GM12874 (cell line): ENCODE data around the gene ADGRB3.

ENCODE experiments used
- CTCF ChIP-seq: IDR thresholded peaks from 2 replicates; pipeline ENCODE4 v1.5.1; 2011; ENCODE audit warnings: low read depth, mild to moderate bottlenecking, control low read depth, low read length, moderate library complexity; ENCODE audit not compliant: insufficient read depth

ADGRB3 gene

GRCh38 chr6:68633281-68633971 is 1.7 kb upstream of the ADGRB3 start:
- TF ChIP-seq CTCF = no peak

- TF ChIP-seq CTCF = no peak
Observed at GRCh38 chr6:68633972-68634725, 933 bp upstream of the ADGRB3 start.

- TF ChIP-seq CTCF = no peak
Observed at GRCh38 chr6:68635412-68635705, 277 bp downstream of the ADGRB3 start.

DNA sequence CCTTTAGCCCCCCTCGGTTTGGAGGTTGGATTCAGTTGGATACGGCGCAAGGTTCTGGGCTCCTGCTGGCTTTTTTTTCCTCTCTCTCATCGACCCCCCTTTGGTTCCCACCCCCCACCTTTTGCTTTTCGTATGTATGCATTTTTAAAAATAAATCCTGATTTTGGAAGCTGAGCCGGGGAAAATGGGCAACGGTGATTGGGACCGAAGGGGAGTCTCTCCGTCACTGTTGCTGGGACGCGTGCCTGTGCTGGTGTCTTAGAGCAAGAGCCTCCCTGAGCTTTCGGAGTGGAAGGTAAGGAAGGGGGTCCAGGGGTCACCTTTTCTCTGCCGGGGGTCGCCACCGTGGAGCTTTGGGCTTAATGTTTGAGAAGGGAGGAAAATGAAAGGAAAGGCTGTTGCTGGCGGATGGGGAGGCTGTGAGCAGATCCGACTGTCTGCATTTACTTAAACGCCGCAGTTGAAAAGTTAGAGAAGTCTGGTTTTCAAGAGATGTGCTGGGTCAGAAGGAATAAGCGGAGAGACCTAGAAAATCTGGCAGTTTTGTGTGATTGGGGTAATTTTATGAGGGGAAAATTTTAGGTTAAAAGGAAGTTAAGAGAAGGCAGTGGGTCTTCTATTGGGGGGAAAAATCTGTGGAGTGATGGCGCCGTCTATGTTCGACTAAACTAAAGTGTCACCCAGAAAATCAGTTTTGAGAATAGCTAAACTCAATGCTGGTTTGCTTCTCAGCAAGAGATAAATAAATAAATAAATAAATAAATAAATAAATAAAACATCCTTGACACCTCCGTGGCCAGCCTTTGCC is 828 bp downstream of the ADGRB3 start:
- no peak for TF ChIP-seq CTCF

- no peak for TF ChIP-seq CTCF
Observed at GRCh38 chr6:68636666-68637065, 1.6 kb downstream of the ADGRB3 start.

DNA sequence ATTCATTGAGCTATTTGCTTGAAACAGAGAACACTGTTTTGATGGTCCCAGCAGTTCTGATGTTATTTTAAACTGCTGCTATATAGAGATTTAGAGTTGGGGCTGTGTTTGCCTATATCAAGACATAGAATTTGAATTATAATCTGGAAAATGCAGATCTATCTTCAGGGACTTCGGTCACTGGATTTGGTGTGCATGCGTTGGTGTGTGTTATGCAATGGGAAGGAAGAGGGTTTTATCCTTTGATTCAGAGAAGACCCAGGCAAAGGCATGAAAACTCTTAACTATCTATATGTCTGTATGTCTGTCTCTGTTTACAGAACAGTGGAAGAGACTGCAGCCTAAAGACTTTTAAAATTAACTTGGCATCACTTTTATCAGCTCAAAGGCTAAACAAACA is 2.0 kb downstream of the ADGRB3 start:
- TF ChIP-seq CTCF = no peak

DNA sequence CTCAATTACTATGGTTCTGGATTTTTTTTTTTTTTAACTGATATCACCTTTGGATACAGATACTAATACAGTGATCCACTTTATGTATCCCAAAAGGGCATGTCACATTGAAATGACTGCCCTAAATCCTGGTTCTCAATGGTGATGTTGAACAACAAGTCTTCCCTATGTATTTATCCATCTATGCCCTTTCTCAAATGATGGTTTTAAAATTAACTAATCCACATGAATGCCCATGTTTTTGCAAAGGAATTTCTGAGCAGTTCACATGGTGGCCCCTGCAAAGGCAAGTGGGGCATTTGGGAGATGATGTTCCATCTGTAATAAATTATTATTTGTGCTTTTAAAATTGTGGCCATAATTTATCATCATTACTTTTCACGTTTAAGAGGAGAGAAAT is 2.7 kb downstream of the ADGRB3 start:
- TF ChIP-seq CTCF = no peak
